Epidermal melanocyte (primary cell): ENCODE measurements around the gene CYB561D1.

Experiments
- DNase-seq: peaks from one replicate; pipeline ENCODE4 v3.0.0; 2011; ENCODE audit warnings: low spot score; ENCODE audit not compliant: insufficient read length

The CYB561D1 gene

GRCh38 chr1:109527846-109528695 lies 34.2 kb downstream of the CYB561D1 start:
- DNase-seq = no peak

GRCh38 chr1:109528712-109529111 lies 34.8 kb downstream of the CYB561D1 start:
- no peak for DNase-seq

- DNase-seq = no peak
These were observed 36.1 kb downstream of the CYB561D1 start for GRCh38 chr1:109529881-109530456.

GRCh38 chr1:109530457-109531087 lies 36.7 kb downstream of the CYB561D1 start:
- no peak for DNase-seq

- no peak for DNase-seq
These were observed 37.5 kb downstream of the CYB561D1 start for GRCh38 chr1:109531380-109531779.

GRCh38 chr1:109531826-109532364 lies 38.0 kb downstream of the CYB561D1 start:
- DNase-seq = no peak

- no peak for DNase-seq
These were observed 38.7 kb downstream of the CYB561D1 start for GRCh38 chr1:109532365-109533136.

- no peak for DNase-seq
These were observed 40.5 kb downstream of the CYB561D1 start for GRCh38 chr1:109534307-109534858.

GRCh38 chr1:109535481-109535880 lies 41.6 kb downstream of the CYB561D1 start:
- DNase-seq = no peak

- no peak for DNase-seq
These were observed 42.1 kb downstream of the CYB561D1 start for GRCh38 chr1:109535971-109536491.

- no peak for DNase-seq
These were observed 43.7 kb downstream of the CYB561D1 start for GRCh38 chr1:109537450-109538178.

GRCh38 chr1:109538827-109539555 lies 45.1 kb downstream of the CYB561D1 start:
- DNase-seq = no peak

- no peak for DNase-seq
These were observed 45.8 kb downstream of the CYB561D1 start, which contains the start of gene GPR61 for GRCh38 chr1:109539676-109540075. GPR61 (plus strand) TSS chr1:109539872; CDS start chr1:109543023, 3,151 bp downstream.

GRCh38 chr1:109541102-109541501 lies 47.2 kb downstream of the CYB561D1 start:
- DNase-seq = no peak

- no peak for DNase-seq
These were observed 48.8 kb downstream of the CYB561D1 start for GRCh38 chr1:109542657-109543056.

- DNase-seq = no peak
These were observed 49.5 kb downstream of the CYB561D1 start for GRCh38 chr1:109543283-109543987.

GRCh38 chr1:109543988-109544735 lies 50.3 kb downstream of the CYB561D1 start:
- DNase-seq = no peak
